ENCODE data around the gene TRMT5.

Gene TRMT5, protein sequence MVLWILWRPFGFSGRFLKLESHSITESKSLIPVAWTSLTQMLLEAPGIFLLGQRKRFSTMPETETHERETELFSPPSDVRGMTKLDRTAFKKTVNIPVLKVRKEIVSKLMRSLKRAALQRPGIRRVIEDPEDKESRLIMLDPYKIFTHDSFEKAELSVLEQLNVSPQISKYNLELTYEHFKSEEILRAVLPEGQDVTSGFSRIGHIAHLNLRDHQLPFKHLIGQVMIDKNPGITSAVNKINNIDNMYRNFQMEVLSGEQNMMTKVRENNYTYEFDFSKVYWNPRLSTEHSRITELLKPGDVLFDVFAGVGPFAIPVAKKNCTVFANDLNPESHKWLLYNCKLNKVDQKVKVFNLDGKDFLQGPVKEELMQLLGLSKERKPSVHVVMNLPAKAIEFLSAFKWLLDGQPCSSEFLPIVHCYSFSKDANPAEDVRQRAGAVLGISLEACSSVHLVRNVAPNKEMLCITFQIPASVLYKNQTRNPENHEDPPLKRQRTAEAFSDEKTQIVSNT

GRCh38 chr14:60980811-60981632 is at the start of gene TRMT5, which contains the start of gene SLC38A6:
Gene TRMT5 (minus strand): TSS chr14:60981079. CDS start chr14:60980973, 106 bp downstream.
Gene SLC38A6 (plus strand): TSS chr14:60981245. CDS start chr14:60981278, 33 bp downstream.
- DNase-seq = peak; percentile 73

- no peak for DNase-seq
Observed at GRCh38 chr14:61026526-61026925, 45.6 kb upstream of the TRMT5 start.

GRCh38 chr14:61025251-61026223 is 44.7 kb upstream of the TRMT5 start:
- DNase-seq = peak; percentile 62

DNA sequence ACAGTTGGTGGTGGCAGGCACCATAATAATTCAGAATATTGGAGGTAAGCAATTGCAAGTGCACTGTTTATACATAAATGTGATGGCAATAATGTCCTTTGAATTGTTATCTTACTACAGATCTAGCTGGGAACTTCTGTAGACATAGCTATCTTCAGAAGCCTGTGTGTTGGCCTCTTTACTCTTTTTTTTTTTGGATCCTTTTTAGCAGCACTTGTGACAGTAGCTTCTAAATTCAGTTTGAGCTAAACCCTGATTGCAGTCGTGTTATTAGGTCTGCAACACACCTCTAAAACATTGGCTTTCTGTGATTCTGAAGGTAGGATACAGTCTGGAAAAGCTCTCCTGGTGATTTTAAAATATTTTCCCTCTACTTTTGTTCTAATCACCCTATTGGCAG is 38.7 kb upstream of the TRMT5 start:
- DNase-seq = no peak

DNA sequence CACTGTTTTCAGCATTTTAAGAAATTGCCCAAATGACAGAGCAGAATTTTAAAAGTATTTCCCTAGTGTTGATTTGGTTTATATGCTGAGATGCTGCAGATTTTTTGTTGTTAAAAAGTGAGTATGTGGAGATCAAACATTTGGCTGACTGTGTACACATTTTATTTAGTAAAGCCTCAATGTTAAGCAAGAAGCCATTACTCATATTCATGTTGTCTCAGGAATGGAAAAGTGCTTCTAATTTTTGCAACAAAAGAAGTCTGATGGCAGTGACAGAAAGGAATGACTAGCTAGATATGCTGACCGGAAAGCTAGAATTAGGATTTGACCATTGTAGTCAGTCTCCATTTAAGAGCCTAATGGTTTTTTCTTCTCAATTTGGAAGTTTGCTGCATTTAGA is 22.7 kb upstream of the TRMT5 start:
- no peak for DNase-seq

GRCh38 chr14:60999536-60999935 is 18.7 kb upstream of the TRMT5 start:
- no peak for DNase-seq

DNA sequence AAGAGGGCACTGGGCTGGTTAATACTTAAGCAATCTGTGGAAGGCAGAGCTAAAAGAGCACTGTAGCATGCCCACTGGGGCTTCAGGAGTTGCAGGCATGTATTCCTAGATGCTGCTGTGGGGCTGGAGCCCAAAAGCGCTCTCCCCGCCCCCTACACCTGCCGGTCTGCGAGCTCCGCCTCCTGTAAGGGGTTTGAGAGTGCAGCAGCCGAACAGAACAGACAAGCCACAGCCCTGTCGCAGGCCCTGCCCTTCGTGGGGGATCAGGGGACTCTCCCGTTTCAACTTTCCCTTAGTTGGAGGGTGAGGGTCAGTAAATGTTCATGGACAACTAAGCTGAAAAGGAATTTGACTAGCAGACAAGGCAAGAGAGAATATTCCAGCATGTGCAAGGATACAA is 17.7 kb upstream of the TRMT5 start:
- no peak for DNase-seq

GRCh38 chr14:60989599-60989998 is 8.7 kb upstream of the TRMT5 start:
- DNase-seq = no peak

GRCh38 chr14:60986500-60986899 is 5.6 kb upstream of the TRMT5 start:
- no peak for DNase-seq

GRCh38 chr14:60984196-60984595 is 3.3 kb upstream of the TRMT5 start:
- no peak for DNase-seq

DNA sequence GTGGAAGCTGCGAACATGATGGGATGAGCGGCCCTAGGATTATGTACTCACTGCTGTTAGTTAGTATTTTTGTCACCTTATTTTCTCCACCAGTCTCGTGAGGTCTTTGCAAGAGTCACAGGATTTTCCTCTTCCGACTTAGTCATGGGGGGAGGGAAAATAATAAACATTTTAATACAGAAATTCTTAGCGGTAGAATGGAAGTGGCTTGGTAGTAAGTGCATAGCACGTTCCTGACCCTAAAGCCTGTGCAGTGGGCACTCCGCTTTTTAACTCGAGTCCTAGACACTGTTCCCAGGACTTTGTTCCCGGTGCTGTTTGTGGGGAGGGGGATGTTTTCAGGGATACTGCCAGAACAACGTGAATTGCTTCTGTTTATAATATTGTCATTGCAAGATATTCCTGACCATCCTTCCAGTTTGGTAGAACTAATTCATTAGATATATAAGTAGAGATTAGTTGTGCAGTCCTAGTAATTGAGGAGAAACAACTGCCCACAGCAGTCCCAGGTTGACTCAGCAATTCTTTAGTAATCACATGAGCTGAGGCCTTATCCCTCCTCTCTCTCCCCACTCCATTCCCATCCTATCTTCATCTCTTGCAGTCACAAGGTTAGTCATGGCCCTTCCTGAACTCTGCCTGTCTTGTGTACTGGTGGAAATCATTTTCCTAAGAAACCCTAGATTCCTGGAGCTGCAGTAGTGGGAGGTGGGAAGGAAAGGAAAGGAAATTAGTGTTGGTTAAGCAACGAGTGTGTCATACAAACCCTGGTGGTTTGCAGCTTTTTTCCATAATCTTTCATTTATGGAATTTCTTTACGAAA is 965 bp upstream of the TRMT5 start:
- DNase-seq = no peak

- DNase-seq = no peak
Observed at GRCh38 chr14:60977847-60978246, 3.0 kb downstream of the TRMT5 start.

DNA sequence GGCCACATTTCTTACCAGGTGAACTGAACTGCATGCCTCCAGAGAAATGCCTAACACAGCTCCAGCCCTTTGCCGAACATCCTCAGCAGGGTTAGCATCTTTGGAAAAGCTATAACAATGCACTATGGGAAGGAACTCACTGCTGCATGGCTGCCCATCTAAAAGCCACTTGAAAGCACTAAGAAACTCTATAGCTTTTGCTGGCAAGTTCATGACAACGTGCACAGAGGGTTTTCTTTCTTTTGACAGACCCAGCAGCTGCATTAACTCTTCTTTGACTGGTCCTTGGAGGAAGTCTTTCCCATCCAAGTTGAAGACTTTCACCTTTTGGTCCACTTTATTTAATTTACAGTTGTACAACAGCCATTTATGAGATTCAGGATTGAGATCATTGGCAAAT is 5.3 kb downstream of the TRMT5 start:
- DNase-seq = peak; percentile 80

DNA sequence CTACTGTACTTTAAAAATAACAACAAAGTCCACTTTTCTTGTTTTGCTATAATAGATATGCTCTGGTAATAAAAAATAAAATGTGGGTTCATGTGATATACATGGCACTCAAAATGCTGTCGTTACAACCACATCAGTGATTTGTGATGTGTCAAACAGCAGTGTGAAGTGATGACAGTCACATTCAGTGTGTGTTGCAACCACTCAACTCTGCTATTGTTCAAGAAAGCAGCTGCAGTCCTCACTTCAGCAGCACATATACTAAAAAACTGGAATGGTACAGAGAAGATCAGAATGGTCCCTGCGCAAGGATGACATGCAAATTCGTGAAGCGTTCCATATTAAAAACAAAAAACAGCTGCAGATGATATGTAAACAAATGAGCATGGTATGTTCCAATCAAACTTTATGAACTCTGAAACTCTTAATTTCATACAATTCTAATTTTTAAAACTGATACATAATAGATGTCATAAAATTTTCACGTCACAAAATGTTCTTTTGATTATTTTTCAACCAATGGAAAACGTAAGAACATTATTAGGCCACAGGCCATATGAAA is 6.7 kb downstream of the TRMT5 start:
- DNase-seq = no peak

- no peak for DNase-seq
Observed at GRCh38 chr14:60973070-60973469, 7.8 kb downstream of the TRMT5 start.

GRCh38 chr14:60972295-60972694 is 8.6 kb downstream of the TRMT5 start:
- no peak for DNase-seq

- DNase-seq = no peak
Observed at GRCh38 chr14:60971271-60971670, 9.6 kb downstream of the TRMT5 start.

- DNase-seq = no peak
Observed at GRCh38 chr14:60970146-60970545, 10.7 kb downstream of the TRMT5 start.

GRCh38 chr14:60968671-60969070 is 12.2 kb downstream of the TRMT5 start:
- no peak for DNase-seq

DNA sequence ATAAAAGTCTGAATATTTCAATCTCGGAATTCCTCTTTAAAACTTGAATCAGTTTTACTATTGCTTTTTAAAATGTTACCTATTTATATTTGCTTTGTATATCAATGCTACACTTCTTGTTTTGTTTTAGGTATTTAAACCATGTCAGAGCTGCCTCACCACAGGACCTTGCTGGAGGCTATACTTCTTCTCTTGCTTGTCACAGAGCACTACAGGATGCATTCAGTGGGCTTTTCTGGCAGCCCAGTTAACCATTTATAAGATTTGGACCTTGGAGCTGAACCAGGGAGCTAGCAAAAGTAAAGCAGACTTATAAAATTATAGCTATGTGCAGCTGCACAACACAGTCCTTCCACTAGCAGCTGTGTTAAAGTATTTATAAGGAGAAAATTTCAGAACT is 12.8 kb downstream of the TRMT5 start:
- DNase-seq = no peak

DNA sequence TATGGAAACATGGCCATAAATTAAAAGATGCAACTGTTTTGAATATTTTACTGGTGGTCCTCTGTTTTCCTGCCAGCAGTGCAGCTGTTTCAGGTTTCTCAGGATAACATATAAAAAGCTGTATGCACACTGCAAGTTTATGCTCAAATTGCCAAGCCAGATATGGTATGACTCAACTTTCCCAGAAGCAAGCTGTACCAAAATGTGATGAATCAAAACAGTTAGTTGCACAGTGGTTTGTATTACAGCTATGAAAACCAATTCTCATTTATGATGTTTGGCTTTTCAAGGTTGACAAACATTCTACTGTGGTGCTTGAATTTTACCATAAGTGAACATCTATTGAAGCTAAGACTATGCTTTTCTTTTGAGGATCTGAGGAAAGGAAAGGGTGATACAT is 15.5 kb downstream of the TRMT5 start:
- no peak for DNase-seq
